ENCODE results near the gene PDGFB.

- TF ChIP-seq CTCF (IDR thresholded peaks at IDR 0.05), result no peak
- TF ChIP-seq EZH2 (IDR thresholded peaks at IDR 0.05; ENCODE audit: borderline replicate concordance, insufficient read depth, low read depth, low read length, poor library complexity, severe bottlenecking), result no peak
Measured at GRCh38 chr22:39176143-39176713, 68.6 kb downstream of the PDGFB start.

Measured in B cell (primary cell).